Activated CD4-positive, alpha-beta T cell treated with anti-CD3 and anti-CD28 coated beads, Interleukin-2, Interleukin-6, amounts not matched to agents 100 ng/mL and 50 ng/mL, durations not matched to agents 16 hours and 8 hours (primary cell): ENCODE results near the gene ABHD3.
"Not testable (repeated sequence)": the region's sequence is repeated elsewhere in the genome, so short reads cannot be mapped to it uniquely, and the experiment has no call there.

Experiments
- DNase-seq: peaks from one replicate; pipeline ENCODE4 v3.0.0-alpha.2; 2020

ABHD3 gene, protein sequence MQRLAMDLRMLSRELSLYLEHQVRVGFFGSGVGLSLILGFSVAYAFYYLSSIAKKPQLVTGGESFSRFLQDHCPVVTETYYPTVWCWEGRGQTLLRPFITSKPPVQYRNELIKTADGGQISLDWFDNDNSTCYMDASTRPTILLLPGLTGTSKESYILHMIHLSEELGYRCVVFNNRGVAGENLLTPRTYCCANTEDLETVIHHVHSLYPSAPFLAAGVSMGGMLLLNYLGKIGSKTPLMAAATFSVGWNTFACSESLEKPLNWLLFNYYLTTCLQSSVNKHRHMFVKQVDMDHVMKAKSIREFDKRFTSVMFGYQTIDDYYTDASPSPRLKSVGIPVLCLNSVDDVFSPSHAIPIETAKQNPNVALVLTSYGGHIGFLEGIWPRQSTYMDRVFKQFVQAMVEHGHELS

DNA sequence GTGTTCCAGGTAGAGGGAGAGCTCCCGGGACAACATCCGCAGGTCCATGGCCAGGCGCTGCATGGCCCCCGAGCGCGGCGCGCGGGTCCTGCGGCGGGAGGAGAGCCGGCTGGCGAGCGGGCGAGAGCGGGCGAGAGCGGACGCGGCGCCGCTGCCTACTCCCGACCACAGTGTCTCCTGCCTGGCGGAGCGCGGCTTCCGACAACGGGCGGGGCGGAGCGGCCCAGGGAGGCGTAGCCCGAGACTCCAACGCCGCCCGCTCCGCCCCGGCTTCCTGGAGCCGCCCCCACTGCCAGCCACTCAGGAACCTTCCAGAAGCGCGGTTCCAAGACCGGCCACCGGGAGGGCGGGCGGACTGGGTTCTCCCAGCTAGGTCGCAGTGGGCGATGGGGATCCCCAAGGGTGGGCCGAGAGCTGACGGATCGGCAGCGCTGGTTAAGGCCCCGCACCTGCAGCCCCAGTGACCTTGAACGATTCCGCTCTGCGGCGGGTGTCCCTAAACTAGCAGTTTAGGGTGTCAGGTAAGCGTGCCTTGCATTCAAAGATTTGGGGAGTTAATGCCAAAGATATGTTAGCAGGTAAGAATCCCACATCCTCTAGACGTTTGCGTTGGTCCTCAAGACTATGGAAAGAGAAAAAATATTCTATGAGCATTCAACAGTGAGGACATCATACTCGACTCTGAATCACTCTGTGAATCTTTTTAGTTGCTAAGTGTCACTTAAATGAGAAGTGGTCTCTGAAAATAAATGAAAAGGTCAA is at the start of gene ABHD3:
Gene ABHD3 (minus strand): TSS at position 172 of the 762 bp plus-strand sequence. CDS start 109 bp downstream, at position 63.
- DNase-seq, result peak; percentile 95

DNA sequence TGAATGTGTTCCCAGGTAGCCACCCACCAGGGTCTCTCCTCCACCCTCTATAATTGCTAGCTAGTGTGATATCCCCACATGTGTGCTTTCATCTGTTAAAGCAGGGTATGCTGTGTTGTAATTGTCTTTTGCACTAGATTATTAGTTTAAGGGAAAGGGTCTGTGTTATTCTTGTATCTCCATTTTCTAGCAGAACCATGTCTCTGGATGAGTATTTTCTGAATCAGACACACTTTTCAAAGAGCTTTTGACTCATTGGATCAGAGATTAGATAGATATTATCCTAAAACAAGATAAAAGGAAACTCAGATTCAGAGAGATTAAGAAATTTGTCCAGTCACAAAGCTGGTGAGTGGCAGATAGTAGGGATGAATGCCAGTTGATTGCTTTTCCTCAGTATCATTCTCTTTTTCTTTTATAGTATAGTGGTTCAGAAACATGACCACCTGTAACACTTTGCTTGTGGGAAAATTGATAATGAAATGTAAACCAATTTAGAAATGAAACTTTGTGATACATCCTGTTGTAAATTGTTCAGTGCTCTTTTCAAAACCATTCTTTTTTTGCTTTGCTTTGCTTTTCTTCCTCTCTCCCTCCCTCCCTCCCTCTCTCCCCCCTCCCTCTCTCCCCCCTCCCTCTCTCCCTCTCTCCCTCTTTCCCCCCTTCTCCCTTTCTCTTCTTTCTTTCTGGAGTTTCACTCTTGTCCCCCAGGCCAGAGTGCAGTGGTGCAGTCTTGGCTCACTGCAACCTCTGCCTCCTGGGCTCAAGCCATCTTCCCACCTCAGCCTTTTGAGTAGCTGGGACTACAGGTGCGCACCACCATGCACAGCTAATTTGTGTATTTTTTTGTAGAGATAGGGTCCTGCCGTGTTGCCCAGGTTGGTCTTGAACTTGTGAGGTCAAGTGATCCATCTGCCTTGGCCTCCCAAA is 43.5 kb upstream of the ABHD3 start:
- no peak for DNase-seq

DNA sequence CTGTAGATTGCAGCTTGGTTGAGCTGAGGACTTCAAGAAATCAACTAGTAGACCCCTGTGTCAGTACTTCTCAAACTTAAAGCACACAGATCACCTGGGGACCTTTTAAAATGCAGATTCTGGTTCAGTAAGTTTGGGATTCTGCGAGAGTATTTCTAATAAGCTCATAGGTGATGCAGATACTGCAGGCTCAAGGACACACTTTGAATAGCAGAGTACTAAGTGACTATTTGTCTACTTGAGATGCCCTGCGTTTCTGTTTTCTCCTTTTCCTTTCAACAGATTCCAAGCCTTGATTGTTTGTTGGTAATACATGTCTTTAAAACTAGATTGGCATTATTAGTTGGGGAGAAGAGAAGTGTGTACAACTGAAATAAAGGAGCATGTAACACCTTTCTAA is 42.7 kb upstream of the ABHD3 start:
- DNase-seq, result no peak

- no peak for DNase-seq
These were observed 40.7 kb upstream of the ABHD3 start for GRCh38 chr18:21745231-21745630.

DNA sequence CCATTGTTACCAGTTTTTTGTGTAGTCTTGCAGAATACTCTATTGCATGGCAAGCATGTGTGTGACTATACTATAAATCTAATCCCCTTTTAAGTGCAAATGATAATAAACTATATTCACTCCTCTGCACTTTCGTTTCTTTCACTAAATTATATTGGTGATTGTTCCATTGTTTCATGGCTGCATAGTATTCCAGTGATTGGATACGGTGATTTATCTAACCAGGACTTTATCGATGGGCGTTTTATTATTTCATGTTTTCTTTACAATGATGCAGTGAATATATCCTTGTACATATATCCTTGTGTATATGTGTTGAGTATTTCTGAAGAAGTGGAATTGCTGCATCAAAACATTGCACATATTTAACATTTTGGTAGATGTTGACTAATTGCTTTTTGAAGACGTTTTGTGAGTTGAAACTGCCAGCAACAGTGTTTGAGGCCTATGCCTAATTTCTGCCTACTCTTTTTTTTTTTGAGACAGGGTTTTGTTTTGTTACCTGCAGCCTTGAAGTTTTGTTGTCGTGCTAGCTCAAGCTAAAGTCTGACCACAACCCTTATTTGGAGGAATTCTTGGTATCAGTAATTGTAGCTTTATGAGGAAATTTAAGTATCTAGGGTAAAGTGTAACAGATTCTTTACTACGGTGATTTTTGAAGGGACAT is 38.7 kb upstream of the ABHD3 start:
- peak; percentile 51 for DNase-seq

- DNase-seq, result peak; percentile 33
These were observed 37.7 kb upstream of the ABHD3 start for GRCh38 chr18:21742315-21742687.

DNA sequence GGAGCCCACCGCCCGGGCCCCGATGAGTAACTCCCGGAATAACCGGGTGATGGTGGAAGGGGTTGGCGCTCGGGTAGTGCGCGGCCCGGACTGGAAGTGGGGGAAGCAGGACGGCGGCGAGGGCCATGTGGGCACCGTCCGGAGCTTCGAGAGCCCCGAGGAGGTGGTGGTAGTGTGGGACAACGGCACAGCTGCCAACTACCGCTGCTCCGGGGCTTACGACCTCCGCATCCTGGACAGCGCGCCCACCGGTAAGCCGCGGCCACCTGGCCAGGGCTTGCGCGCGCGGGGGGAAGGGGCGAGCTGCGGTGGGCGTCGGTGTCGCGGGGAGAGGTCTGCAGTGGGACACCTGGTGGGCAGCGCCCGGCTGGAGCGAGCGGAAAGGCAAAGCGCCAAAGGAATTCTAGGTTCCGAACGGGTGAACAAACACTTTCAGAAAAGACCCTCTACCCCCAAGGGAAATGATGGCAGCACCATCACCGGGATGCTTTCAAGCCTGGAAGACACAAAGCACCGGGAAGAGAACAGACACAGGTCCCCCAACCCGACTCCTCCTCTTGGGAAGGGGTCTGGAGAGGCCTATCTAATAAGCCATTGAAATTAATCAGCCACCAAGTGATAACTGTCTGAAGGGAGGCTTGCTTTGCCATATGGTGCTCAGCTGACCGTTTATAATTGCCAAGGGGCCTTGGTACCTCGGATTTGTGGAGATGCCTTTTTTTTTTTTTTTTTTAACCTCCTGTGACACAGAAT is 37.2 kb upstream of the ABHD3 start:
- DNase-seq, result peak; percentile 33

DNA sequence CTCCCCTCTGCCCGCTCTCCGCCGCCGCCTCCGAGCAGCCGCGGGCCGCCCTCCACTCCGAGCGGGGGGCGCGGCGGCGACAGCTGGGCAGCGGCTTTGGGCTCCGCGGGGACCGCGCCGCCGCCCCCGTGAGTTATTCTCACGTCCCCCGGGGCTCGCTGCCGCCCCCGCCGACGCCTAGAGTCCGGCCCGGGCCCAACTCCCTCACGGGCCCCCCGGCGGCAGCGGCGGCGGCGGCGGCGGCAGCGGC is 36.7 kb upstream of the ABHD3 start:
- DNase-seq, result no peak

DNA sequence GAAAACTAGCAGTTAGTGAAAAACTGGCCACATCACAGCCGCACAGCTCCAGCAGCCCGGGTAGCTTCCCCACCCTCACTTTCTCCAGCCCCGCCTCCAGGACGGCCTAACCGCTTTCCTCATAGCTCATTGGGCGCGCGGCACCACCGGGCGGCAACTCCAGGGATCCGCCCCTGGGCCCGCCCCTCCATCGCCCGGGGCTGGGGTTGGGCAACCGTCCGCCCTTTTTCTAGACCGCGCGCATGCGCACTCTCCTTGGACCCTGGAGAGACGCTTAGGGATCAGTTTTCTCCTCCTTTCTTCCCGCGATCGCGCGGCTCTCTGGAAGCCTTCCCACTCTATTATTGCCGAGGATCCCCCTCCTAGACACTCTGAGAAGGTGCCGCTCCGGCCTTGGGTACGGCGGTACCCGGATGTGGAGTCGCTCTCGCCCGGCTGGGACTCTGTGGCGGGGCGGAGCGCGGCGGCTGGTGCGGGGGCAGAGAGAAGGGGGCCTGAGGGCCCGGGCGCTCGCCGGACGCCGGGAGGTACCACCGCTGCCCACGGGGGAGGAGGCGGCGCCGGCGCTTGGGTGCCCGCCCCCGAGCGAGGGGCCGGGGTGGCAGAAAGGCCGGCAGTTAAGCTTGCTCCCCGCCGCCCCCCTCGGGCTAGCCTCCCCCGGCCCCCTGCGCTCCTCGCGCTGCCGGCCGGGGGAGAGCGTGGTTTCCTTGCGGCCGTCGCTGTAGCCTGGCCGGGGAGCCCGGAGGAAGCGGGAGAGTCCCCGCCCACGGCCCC is 36.2 kb upstream of the ABHD3 start, which contains the start of gene MIB1:
Gene MIB1 (plus strand): TSS at position 255 of the 774 bp plus-strand sequence. CDS start 792 bp downstream, outside the sequence.
- peak; percentile 98 for DNase-seq

- DNase-seq, result no peak
These were observed 35.3 kb upstream of the ABHD3 start for GRCh38 chr18:21739604-21740537.

DNA sequence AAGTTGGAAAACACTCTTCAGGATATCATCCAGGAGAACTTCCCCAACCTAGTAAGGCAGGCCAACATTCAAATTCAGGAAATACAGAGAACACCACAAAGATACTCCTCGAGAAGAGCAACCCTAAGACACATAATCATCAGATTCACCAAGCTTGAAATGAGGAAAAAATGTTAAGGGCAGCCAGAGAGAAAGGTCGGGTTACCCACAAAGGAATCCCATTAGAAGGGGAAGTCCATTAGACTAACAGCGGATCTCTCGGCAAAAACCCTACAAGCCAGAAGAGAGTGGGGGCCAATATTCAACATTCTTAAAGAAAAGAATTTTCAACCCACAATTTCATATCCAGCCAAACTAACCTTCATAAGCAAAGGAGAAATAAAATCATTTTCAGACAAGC is 32.4 kb upstream of the ABHD3 start:
- DNase-seq, result not testable (repeated sequence)

- DNase-seq, result peak; percentile 43
These were observed 31.0 kb upstream of the ABHD3 start for GRCh38 chr18:21735452-21736015.

DNA sequence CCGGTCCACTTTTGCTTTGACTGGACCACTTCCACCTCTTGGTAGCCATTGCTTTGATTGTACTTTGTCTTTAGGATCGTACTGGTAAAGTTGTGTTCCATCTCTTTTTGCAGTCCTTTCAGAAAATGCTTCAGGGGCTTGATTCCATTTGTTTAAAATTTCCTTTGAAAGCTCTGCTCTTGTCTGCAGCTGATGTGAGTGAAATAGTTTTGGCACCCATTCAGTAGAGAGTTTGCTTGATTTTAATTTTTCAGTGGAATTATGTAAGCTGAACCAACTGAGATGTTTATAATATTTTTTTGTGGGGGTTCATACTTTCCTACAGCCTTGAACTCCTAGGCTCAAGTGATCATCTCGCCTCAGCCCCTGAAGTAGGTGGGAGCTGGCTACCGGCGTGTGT is 28.4 kb upstream of the ABHD3 start:
- DNase-seq, result no peak

- no peak for DNase-seq
These were observed 23.1 kb upstream of the ABHD3 start for GRCh38 chr18:21727702-21728101.

DNA sequence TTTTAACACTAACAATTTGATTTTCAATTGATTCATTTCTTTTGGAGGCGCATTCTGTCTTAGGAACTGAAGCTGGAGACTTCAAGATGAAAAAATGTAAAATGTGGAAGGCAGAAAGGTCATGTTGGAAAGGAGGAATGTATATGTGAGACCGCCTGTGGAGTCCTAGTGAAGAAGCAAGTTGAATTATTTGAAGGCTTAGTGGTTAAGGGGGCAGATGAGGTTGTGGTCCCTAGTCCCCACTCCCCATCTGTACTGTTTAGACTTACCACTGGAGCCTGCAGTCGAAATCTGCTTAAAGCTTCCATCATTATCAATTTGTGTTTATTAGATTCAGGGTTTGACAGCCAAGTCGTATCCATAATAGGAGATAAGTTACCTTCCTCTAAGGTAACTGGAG is 20.6 kb upstream of the ABHD3 start:
- DNase-seq, result no peak

DNA sequence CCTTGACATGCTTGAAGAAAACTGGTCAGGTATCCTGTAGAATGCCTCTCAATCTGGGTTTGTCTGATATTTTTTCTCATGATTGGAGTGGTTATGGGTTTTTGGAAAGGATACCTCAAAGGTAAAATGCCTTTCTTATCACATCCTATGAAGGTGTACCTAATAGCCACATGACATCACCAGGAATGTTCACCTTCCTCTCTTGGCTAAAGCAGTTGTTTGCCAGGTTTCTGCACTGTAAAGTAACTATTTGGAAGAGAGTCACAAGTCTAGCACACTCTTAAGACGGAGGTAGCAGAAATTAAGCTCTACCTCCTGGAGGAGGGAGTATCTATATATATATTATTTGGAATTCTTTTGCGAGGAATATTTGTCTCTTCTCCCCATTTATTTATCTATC is 18.1 kb upstream of the ABHD3 start:
- DNase-seq, result no peak

- DNase-seq, result peak; percentile 63
These were observed 9.9 kb upstream of the ABHD3 start for GRCh38 chr18:21714474-21714873.

DNA sequence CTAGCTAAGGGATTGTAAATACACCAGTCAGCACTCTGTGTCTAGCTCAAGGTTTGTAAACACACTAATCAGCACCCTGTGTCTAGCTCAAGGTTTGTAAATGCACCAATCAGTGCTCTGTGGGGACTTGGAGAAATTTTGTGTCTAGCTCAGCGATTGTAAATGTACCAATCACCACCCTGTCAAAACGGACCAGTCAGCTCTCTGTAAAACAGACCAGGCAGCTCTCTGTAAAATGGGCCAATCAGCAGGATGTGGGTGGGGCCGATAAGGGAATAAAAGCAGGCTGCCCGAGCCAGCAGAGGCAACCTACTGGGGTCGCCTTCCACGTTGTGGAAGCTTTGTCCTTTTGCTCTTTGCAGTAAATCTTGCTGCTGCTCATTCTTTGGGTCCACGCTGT is 2.6 kb upstream of the ABHD3 start:
- DNase-seq, result not testable (repeated sequence)

- no peak for DNase-seq
These were observed 1.9 kb upstream of the ABHD3 start for GRCh38 chr18:21706386-21706865.
